ENCODE measurements around the gene GJD3. TPM values are rescaled to one million over a fixed set of nuclear protein-coding genes. Genes with fewer than 3 reads are reported as not detected.
"Not testable (repeated sequence)": the region's sequence is repeated elsewhere in the genome, so short reads cannot be mapped to it uniquely, and the experiment has no call there.

GJD3 gene
- total and polyA plus RNA-seq, 9 of the 15 experiments (the other 6 are each of a cell fraction or from before 2014, with no cell fraction given), result 0.17 to 0.38 TPM; not detected in 7

- Histone ChIP-seq H3K36me3 (ENCODE audit: control insufficient read depth, insufficient read depth, low read length) (no peaks in the 10 kb centered on the region), H3K79me2 (ENCODE audit: control insufficient read depth, insufficient read depth, low read length) (no peaks in the 10 kb centered on the region), H3K4me3 (no peak overlapping the region), H3K4me2 (ENCODE audit: insufficient read depth, low read length) (no peak overlapping the region), H4K20me1 (replicated peaks; ENCODE audit: control insufficient read depth, insufficient read depth, low read length) (no peaks in the 10 kb centered on the region), H3K4me1 (replicated peaks in 1 of 2; ENCODE audit: control insufficient read depth in 2 of 2, insufficient read depth in 2 of 2, low read length in 2 of 2) (peaks cover 8% of the 10 kb centered on the region in 2 experiments; a peak in 4 of 5 replicates), H3K9me1 (ENCODE audit: control insufficient read depth, insufficient read depth, low read length) (no peaks in the 10 kb centered on the region), H2AFZ (ENCODE audit: low read depth, low read length) (no peak overlapping the region), H3K9me3 (replicated peaks; ENCODE audit: control insufficient read depth, insufficient read depth, low read depth, low read length) (no peaks in the 10 kb centered on the region; the same call in 1 of the 2 replicates), H3K27me3 (ENCODE audit: control insufficient read depth in 2 of 2, insufficient read depth in 2 of 2, low read length in 2 of 2) (no peaks in the 10 kb centered on the region), H3K9ac (ENCODE audit: insufficient read depth in 1 of 2, low read depth in 2 of 2, low read length in 2 of 2) (no peak overlapping the region), H3K27ac (ENCODE audit: extremely low read depth, low read depth, low read length) (no peak overlapping the region)
- in situ Hi-C loops (cut with MboI), result no loop called here
- WGBS (ENCODE audit: insufficient coverage, low coverage, missing lambda C conversion rate), result 64% methylated on average over 7 of the region's 7 CpGs
- TF ChIP-seq, protein P1, sequence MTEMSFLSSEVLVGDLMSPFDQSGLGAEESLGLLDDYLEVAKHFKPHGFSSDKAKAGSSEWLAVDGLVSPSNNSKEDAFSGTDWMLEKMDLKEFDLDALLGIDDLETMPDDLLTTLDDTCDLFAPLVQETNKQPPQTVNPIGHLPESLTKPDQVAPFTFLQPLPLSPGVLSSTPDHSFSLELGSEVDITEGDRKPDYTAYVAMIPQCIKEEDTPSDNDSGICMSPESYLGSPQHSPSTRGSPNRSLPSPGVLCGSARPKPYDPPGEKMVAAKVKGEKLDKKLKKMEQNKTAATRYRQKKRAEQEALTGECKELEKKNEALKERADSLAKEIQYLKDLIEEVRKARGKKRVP (CRISPR knock-in tag; IDR thresholded peaks at IDR 0.05), result no peak
- TF ChIP-seq HBP1 (CRISPR knock-in tag; IDR thresholded peaks at IDR 0.05), result no peak
- no TSS peak for BruUV-seq (replicated peaks)
- FAIRE-seq (no peak), DNase-seq (ENCODE audit: extremely low read depth in 1 of 4, low spot score in 3 of 4) (no peak), ATAC-seq (no peak)
- CTCF ChIA-PET (ENCODE audit: low intra/inter-chr PET ratio), result no interaction called here
- intact Hi-C loops (cut with micrococcal nuclease), result loop anchor here (10.0 kb wide), 1 partner anchor 105 kb away; no protein-coding TSS in a partner anchor
- POLR2A ChIA-PET, result no interaction called here
Observed at GRCh38 chr17:40369923-40370322, 5.4 kb upstream of the GJD3 start.

- H3K36me3 ChIP-seq (ENCODE audit: control insufficient read depth, insufficient read depth, low read length); ATAC-seq; CTCF ChIA-PET (ENCODE audit: low intra/inter-chr PET ratio); H3K9me3 ChIP-seq (replicated peaks; ENCODE audit: control insufficient read depth, insufficient read depth, low read depth, low read length); H3K4me3 ChIP-seq; H3K9ac ChIP-seq (ENCODE audit: insufficient read depth in 1 of 2, low read depth in 2 of 2, low read length in 2 of 2); POLR2A ChIA-PET; H3K4me2 ChIP-seq (ENCODE audit: insufficient read depth, low read length); H2AFZ ChIP-seq (ENCODE audit: low read depth, low read length); H3K27ac ChIP-seq (ENCODE audit: extremely low read depth, low read depth, low read length); H3K27me3 ChIP-seq (ENCODE audit: control insufficient read depth in 2 of 2, insufficient read depth in 2 of 2, low read length in 2 of 2); BruUV-seq (replicated peaks); DNase-seq (ENCODE audit: extremely low read depth in 1 of 4, low spot score in 3 of 4); FAIRE-seq; in situ Hi-C loops (cut with MboI); H4K20me1 ChIP-seq (replicated peaks; ENCODE audit: control insufficient read depth, insufficient read depth, low read length); H3K79me2 ChIP-seq (ENCODE audit: control insufficient read depth, insufficient read depth, low read length); H3K9me1 ChIP-seq (ENCODE audit: control insufficient read depth, insufficient read depth, low read length): not testable (repeated sequence)
- intact Hi-C loops (cut with micrococcal nuclease), result loop anchor here (10.0 kb wide), 1 partner anchor 107 kb away; no protein-coding TSS in a partner anchor
- H3K4me1 ChIP-seq (replicated peaks in 1 of 2; ENCODE audit: control insufficient read depth in 2 of 2, insufficient read depth in 2 of 2, low read length in 2 of 2), result peaks cover 7 to 30% of the 10 kb centered on the region in 2 experiments; a peak in 3 of 5 replicates
- 63% methylated on average over 8 of the region's 9 CpGs for WGBS (ENCODE audit: insufficient coverage, low coverage, missing lambda C conversion rate)
Observed at GRCh38 chr17:40367728-40368127, 3.2 kb upstream of the GJD3 start.

Measured in K562 (cell line).